MCF 10A (cell line): ENCODE data around the gene ZNF611. TPM values are rescaled to one million over a fixed set of nuclear protein-coding genes. Genes with fewer than 3 reads are reported as not detected.
A peak's percentile ranks its signal among the peaks of the same experiment; 100 is the strongest.
"Not testable (repeated sequence)": the region's sequence is repeated elsewhere in the genome, so short reads cannot be mapped to it uniquely, and the experiment has no call there.

Experiments used
- BruUV-seq: library from RNA; stranded (reverse); fragments of 400-500 nt; replicated peaks from 2 replicates; lab custom pipeline; 2021; lab: Mats Ljungman, UMichigan
- CTCF ChIA-PET: fragments of 300-600 bp; sonication (Branson Sonifier 250); formaldehyde crosslinking; extraction: SDS; loops from one replicate; lab custom pipeline; 2021; ENCODE audit warnings: antibody characterized with exemption, inconsistent platforms; lab: Yijun Ruan, JAX
- POLR2A ChIA-PET: fragments of 300-600, 350-650 bp; sonication (Branson Sonifier 250); formaldehyde crosslinking; extraction: SDS; loops from one replicate; lab custom pipeline; 2020; ENCODE audit warnings: antibody characterized with exemption, inconsistent platforms; lab: Yijun Ruan, JAX
- DNase-seq: peaks from one replicate; pipeline ENCODE4 v3.0.0-alpha.2; 2018; ENCODE audit not compliant: unreplicated experiment
- H3K27ac Mint-ChIP-seq: one replicate; pipeline ENCODE4 v1.8.0; 2022; ENCODE audit warnings: mild to moderate bottlenecking, low read depth, mixed read lengths; ENCODE audit not compliant: unreplicated experiment
- H3K27me3 Mint-ChIP-seq: one replicate; pipeline ENCODE4 v1.8.0; 2022; ENCODE audit warnings: mixed read lengths; ENCODE audit not compliant: insufficient read depth, unreplicated experiment
- H3K36me3 Mint-ChIP-seq: one replicate; pipeline ENCODE4 v1.8.0; 2022; ENCODE audit warnings: mild to moderate bottlenecking, moderate library complexity, mixed read lengths; ENCODE audit not compliant: insufficient read depth, unreplicated experiment
- H3K4me1 Mint-ChIP-seq: one replicate; pipeline ENCODE4 v1.8.0; 2022; ENCODE audit warnings: mixed read lengths; ENCODE audit not compliant: insufficient read depth, unreplicated experiment
- H3K4me3 Mint-ChIP-seq: one replicate; pipeline ENCODE4 v1.8.0; 2022; ENCODE audit warnings: mild to moderate bottlenecking, moderate library complexity, mixed read lengths; ENCODE audit not compliant: unreplicated experiment
- H3K9me3 Mint-ChIP-seq: one replicate; pipeline ENCODE4 v1.8.0; 2022; ENCODE audit warnings: mixed read lengths; ENCODE audit not compliant: unreplicated experiment
- CTCF ChIP-seq: fragments of 200-600 bp; IDR thresholded peaks from one replicate; pipeline ENCODE4 v1.8.0; 2022; ENCODE audit warnings: antibody characterized with exemption, mild to moderate bottlenecking; ENCODE audit not compliant: unreplicated experiment
- intact Hi-C: fragments of 100-400 bp; cut with micrococcal nuclease; formaldehyde crosslinking; loops from 2 replicates; pipeline ENCODE4 v1.14.1; 2022
- total RNA-seq: library from RNA; stranded (reverse); gene quantifications from 2 replicates; pipeline ENCODE4 v1.2.3, GENCODE V29; 2022

The ZNF611 gene
- total RNA-seq, 1 experiment from 2014 or later = 12.6 TPM

- BruUV-seq = no TSS peak
- Mint-ChIP-seq H3K9me3 (peaks cover 7% of the 10 kb centered on the region), H3K27ac (no peak overlapping the region), H3K27me3 (no peaks in the 10 kb centered on the region), H3K4me3 (no peak overlapping the region), H3K36me3 (peaks cover 8% of the 10 kb centered on the region), H3K4me1 (peaks cover 8% of the 10 kb centered on the region)
- ChIA-PET POLR2A (interaction anchor here (0.6 kb wide), 1 partner anchor 83 kb away, joined by 3 read pairs; no protein-coding TSS in a partner anchor), CTCF (no interaction called here)
- TF ChIP-seq CTCF = no peak
- DNase-seq = peak; percentile 10
- intact Hi-C loops = loop anchor here (5.0 kb wide), 1 partner anchor 37 kb away; no protein-coding TSS in a partner anchor
Observed at GRCh38 chr19:52694921-52695320, 39.9 kb downstream of the ZNF611 start.

- H3K27ac Mint-ChIP-seq, H3K4me3 Mint-ChIP-seq, DNase-seq, H3K27me3 Mint-ChIP-seq, H3K9me3 Mint-ChIP-seq, CTCF ChIA-PET, BruUV-seq: not testable (repeated sequence)
- Mint-ChIP-seq H3K4me1 (peaks cover 13% of the 10 kb centered on the region), H3K36me3 (peaks cover 10% of the 10 kb centered on the region)
- intact Hi-C loops = loop anchor here (5.0 kb wide), 1 partner anchor 38 kb away; no protein-coding TSS in a partner anchor
- POLR2A ChIA-PET = interaction anchor here (0.7 kb wide), 1 partner anchor 166 kb away, joined by 3 read pairs; no protein-coding TSS in a partner anchor
Observed at GRCh38 chr19:52694281-52694680, 40.6 kb downstream of the ZNF611 start.

- Mint-ChIP-seq H3K9me3 (no peaks in the 10 kb centered on the region), H3K27ac (peak overlapping the region; percentile 54), H3K27me3 (no peaks in the 10 kb centered on the region), H3K36me3 (peaks cover 10% of the 10 kb centered on the region), H3K4me1 (peaks cover 25% of the 10 kb centered on the region), H3K4me3 (no peak overlapping the region)
- no peak for DNase-seq
- BruUV-seq = no TSS peak
- ChIA-PET POLR2A (interaction anchor here (0.8 to 1.5 kb wide), 3 partner anchors 24 to 80 kb away, joined by 3 to 4 read pairs (median 3); no protein-coding TSS in a partner anchor), CTCF (interaction anchor here (0.6 to 0.9 kb wide), 2 partner anchors 91 to 155 kb away, joined by 3 to 4 read pairs; no protein-coding TSS in a partner anchor)
- intact Hi-C loops = loop anchor here (5.0 kb wide), 1 partner anchor 40 kb away; no protein-coding TSS in a partner anchor
- no peak for TF ChIP-seq CTCF
Observed at GRCh38 chr19:52692431-52693008, 42.3 kb downstream of the ZNF611 start.

GRCh38 chr19:52691737-52692136, 43.1 kb downstream of the ZNF611 start:
- BruUV-seq = no TSS peak
- intact Hi-C loops = loop anchor here (5.0 kb wide), 1 partner anchor 41 kb away; no protein-coding TSS in a partner anchor
- CTCF ChIA-PET = no interaction called here

More at GRCh38 chr19:52691737-52692136, 43.1 kb downstream of the ZNF611 start:
- Mint-ChIP-seq H3K36me3 (peaks cover 10% of the 10 kb centered on the region), H3K27me3 (no peaks in the 10 kb centered on the region), H3K27ac (no peak overlapping the region), H3K4me1 (peaks cover 25% of the 10 kb centered on the region), H3K9me3 (no peaks in the 10 kb centered on the region), H3K4me3 (no peak overlapping the region)
- POLR2A ChIA-PET = interaction anchor here (0.6 to 1.5 kb wide), 3 partner anchors 44 to 1517 kb away, joined by 3 to 4 read pairs (median 3); no protein-coding TSS in a partner anchor
- no peak for DNase-seq
- TF ChIP-seq CTCF = no peak
